ENCODE results near the gene KLHL21. TPM values are rescaled to one million over a fixed set of nuclear protein-coding genes. Genes with fewer than 3 reads are reported as not detected.

KLHL21 gene
- total RNA-seq, 1 donor from 2014 or later: 9.2 TPM

DNA sequence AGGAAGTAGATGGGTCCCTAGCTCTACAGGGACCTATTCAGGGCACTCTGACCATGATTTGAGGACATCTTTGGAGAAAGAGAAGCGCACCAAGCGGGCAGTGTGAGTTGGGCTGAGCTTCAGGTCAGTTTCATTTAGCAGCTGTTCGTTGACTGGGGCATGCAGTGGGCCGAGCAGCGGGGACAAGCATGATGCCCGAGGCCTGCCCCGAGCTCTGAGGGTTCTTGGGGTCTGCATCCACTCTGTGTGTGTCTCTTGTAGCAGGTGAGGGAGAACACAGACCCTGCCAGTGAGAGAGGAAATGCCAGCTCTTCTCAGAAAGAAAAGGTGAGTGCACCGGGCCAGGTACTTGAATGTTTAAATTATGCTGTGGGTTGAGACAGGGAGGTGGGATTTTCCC lies 27.4 kb upstream of the KLHL21 start:
- TF ChIP-seq, protein P1, sequence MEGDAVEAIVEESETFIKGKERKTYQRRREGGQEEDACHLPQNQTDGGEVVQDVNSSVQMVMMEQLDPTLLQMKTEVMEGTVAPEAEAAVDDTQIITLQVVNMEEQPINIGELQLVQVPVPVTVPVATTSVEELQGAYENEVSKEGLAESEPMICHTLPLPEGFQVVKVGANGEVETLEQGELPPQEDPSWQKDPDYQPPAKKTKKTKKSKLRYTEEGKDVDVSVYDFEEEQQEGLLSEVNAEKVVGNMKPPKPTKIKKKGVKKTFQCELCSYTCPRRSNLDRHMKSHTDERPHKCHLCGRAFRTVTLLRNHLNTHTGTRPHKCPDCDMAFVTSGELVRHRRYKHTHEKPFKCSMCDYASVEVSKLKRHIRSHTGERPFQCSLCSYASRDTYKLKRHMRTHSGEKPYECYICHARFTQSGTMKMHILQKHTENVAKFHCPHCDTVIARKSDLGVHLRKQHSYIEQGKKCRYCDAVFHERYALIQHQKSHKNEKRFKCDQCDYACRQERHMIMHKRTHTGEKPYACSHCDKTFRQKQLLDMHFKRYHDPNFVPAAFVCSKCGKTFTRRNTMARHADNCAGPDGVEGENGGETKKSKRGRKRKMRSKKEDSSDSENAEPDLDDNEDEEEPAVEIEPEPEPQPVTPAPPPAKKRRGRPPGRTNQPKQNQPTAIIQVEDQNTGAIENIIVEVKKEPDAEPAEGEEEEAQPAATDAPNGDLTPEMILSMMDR (IDR thresholded peaks at IDR 0.05; ENCODE audit: partially characterized antibody, unreplicated experiment): no peak
- DNase-seq: no peak
- Mint-ChIP-seq H3K4me1 (ENCODE audit: low read depth, unreplicated experiment) (peaks cover 14% of the 10 kb centered on the region), H3K9me3 (ENCODE audit: unreplicated experiment) (peaks cover 10% of the 10 kb centered on the region), H3K36me3 (ENCODE audit: unreplicated experiment) (no peaks in the 10 kb centered on the region), H3K27me3 (ENCODE audit: unreplicated experiment) (peaks cover 10% of the 10 kb centered on the region), H3K4me3 (ENCODE audit: unreplicated experiment) (no peak overlapping the region), H3K27ac (ENCODE audit: unreplicated experiment) (no peak overlapping the region)

DNA sequence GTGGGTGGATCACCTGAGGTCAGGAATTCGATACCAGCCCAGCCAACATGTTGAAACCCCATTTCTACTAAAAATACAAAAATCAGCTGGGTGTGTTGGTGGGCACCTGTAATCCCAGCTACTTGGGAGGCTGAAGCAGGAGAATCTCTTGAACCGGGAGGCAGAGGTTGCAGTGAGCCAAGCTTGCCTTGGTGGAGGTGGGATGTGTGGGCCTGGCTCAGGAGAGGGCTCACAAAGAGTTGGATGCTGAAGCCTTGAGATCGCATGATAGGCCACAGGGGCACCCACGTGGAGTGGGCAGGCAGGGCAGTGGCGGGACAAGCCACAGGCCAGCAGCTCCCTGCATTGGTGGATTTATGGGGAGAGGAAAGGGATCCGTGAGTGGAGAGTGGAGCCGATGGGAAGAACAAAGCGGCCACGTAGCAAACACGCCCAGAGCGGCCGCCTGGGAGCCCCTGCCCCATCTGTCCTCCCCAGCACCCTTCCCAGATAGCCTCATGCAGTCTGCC lies 26.4 kb upstream of the KLHL21 start:
- Mint-ChIP-seq H3K9me3 (ENCODE audit: unreplicated experiment) (peaks cover 7% of the 10 kb centered on the region), H3K4me1 (ENCODE audit: low read depth, unreplicated experiment) (peaks cover 10% of the 10 kb centered on the region), H3K36me3 (ENCODE audit: unreplicated experiment) (no peaks in the 10 kb centered on the region), H3K27ac (ENCODE audit: unreplicated experiment) (no peak overlapping the region), H3K4me3 (ENCODE audit: unreplicated experiment) (no peak overlapping the region), H3K27me3 (ENCODE audit: unreplicated experiment) (peaks cover 13% of the 10 kb centered on the region)
- no peak for DNase-seq
- TF ChIP-seq, protein P1 (IDR thresholded peaks at IDR 0.05; ENCODE audit: partially characterized antibody, unreplicated experiment): no peak

DNA sequence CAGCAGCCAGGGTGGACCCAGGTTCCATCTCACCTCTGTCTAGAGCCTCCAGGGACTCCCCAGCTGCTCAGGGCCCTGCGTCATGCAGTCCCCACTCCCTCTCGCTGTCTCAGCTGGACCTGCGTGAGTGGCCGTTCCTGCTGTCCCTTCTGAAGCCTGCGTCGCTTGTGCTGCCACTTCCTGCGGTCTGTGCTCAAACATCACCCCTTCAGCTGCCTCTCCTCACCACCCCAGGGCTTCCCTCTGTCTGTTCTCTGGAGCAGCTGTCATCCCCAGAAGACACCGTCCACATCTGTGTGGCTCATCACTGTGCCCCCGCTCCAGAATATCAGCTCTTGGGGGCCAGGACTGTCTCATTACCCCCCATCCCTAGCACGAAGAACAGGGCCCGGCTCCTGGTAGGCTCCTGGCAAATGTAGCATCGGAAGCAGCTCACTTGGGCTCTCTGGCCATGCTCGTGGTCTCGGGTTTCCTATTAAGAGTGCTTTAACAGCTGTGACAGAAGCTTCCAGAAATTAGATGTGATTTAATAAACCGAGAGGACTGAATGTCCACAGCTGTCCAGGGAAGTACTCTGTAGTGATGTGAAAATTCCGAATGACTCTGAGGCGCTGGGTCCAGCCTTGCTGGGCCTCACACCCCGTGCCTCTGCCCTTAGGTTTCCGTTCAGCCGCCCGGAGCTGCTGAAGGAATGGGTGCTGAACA lies 25.3 kb upstream of the KLHL21 start:
- Mint-ChIP-seq H3K4me3 (ENCODE audit: unreplicated experiment) (peak overlapping the region; percentile 61), H3K36me3 (ENCODE audit: unreplicated experiment) (no peaks in the 10 kb centered on the region), H3K4me1 (ENCODE audit: low read depth, unreplicated experiment) (peaks cover 11% of the 10 kb centered on the region), H3K27ac (ENCODE audit: unreplicated experiment) (peak overlapping the region; percentile 80), H3K9me3 (ENCODE audit: unreplicated experiment) (peaks cover 10% of the 10 kb centered on the region), H3K27me3 (ENCODE audit: unreplicated experiment) (peaks cover 10% of the 10 kb centered on the region)
- TF ChIP-seq, protein P1 (IDR thresholded peaks at IDR 0.05; ENCODE audit: partially characterized antibody, unreplicated experiment): no peak
- no peak for DNase-seq

DNA sequence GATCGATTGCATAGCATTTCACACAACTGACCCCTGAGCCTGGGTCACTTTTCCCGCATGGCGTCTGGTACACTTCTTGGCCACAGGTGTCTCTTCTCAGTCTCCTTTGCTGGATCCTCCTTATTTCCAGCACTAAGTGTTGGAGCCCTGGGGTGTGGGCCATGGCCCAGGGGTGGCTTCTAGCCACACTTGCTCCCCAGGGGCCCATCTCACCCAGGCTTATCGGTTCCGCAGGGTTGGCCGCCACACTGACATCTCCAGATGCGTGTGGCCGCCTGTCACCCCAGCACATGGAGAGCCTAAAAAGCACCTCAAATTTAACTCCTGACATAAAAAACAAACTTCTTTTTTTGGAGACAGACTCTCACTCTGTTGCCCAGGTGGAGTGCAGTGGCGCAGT lies 24.4 kb upstream of the KLHL21 start:
- Mint-ChIP-seq H3K4me1 (ENCODE audit: low read depth, unreplicated experiment) (peaks cover 11% of the 10 kb centered on the region), H3K36me3 (ENCODE audit: unreplicated experiment) (no peaks in the 10 kb centered on the region), H3K27me3 (ENCODE audit: unreplicated experiment) (peaks cover 10% of the 10 kb centered on the region), H3K4me3 (ENCODE audit: unreplicated experiment) (peak overlapping the region; percentile 95), H3K27ac (ENCODE audit: unreplicated experiment) (no peak overlapping the region), H3K9me3 (ENCODE audit: unreplicated experiment) (peaks cover 10% of the 10 kb centered on the region)
- TF ChIP-seq, protein P1 (IDR thresholded peaks at IDR 0.05; ENCODE audit: partially characterized antibody, unreplicated experiment): no peak
- DNase-seq: no peak

DNA sequence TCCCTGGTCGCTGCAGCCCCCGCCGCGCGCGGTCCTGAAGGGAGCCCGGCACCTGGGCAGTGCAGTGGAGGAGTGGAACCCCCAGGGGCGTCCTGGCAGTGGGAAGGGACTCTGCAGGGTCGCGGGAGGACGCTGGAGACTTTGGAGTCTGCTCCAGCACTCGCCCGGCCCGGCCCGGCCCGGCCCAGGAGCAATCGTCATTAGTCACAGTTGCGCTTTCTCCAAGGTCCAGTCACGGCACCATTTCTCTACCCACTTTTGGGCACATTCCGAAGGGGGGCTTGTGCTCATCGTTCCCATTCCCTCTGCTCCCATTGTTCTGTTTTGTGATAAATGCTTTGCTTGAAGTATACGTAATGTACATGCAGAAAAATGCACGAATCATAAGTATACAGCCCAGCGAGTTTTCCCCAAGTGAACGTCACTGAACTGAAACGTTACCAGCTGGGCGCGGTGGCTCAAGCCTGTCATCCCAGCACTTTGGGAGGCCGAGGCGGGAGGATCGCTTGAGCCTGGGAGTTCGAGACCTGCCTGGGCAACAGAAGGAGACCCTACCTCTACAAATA lies 23.0 kb upstream of the KLHL21 start:
- H3K27me3 Mint-ChIP-seq (ENCODE audit: unreplicated experiment): peaks cover 10% of the 10 kb centered on the region

More for the DNA sequence above, 23.0 kb upstream of the KLHL21 start:
- DNase-seq: no peak
- Mint-ChIP-seq H3K27ac (ENCODE audit: unreplicated experiment) (peak overlapping the region; percentile 84), H3K4me1 (ENCODE audit: low read depth, unreplicated experiment) (peaks cover 11% of the 10 kb centered on the region), H3K9me3 (ENCODE audit: unreplicated experiment) (peaks cover 10% of the 10 kb centered on the region), H3K4me3 (ENCODE audit: unreplicated experiment) (peak overlapping the region; percentile 95), H3K36me3 (ENCODE audit: unreplicated experiment) (no peaks in the 10 kb centered on the region)
- TF ChIP-seq, protein P1 (IDR thresholded peaks at IDR 0.05; ENCODE audit: partially characterized antibody, unreplicated experiment): no peak

Measured in glutamatergic neuron (in vitro differentiated cells).